TTC549 (cell line): ENCODE measurements around the gene TSEN2.
"Not testable (repeated sequence)": the region's sequence is repeated elsewhere in the genome, so short reads cannot be mapped to it uniquely, and the experiment has no call there.

Experiments
- FAIRE-seq: peaks from 2 replicates; lab custom pipeline; 2012; peaks lifted over from hg19 to GRCh38; lab: Jason Lieb, UNC

TSEN2 gene

DNA sequence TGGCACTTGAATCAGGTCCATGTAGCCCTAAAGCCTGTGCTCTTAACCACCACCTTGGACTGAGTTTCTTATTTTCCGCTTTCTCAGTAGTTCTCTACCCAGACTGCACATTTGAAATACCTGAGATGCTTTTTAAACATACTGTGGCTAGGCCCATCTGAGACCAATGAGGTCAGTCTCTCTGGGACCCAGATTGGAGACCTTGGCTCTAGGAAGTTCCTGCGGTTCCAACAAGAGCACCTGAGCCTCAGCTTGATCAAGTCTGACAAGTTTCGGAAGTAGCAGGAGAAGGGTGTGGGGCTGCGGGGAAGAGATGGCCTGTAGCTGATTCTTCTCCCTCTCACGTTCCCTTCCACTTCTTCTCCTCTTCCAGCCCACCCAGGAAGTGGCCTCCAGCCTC is 11.5 kb upstream of the TSEN2 start:
- no peak for FAIRE-seq

DNA sequence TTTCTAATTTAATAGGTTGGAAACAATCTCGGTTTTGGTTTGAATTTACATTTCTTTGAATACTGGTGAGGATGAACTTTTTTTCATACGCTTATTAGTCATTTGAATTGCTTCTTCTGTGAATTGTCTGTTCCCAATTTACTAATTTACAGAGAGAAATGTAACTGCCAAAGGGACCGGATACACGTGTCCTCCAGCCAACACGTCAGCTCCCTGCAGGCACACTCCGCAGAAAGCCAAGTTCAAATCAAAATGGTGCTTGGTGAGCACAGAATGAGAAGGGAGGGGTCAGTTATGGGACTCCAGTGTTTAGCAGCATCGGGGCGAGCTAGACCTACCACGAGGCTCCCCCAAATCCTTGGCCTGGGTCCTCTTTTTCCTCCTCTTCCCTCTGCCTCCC is 10.8 kb upstream of the TSEN2 start:
- FAIRE-seq: no peak

DNA sequence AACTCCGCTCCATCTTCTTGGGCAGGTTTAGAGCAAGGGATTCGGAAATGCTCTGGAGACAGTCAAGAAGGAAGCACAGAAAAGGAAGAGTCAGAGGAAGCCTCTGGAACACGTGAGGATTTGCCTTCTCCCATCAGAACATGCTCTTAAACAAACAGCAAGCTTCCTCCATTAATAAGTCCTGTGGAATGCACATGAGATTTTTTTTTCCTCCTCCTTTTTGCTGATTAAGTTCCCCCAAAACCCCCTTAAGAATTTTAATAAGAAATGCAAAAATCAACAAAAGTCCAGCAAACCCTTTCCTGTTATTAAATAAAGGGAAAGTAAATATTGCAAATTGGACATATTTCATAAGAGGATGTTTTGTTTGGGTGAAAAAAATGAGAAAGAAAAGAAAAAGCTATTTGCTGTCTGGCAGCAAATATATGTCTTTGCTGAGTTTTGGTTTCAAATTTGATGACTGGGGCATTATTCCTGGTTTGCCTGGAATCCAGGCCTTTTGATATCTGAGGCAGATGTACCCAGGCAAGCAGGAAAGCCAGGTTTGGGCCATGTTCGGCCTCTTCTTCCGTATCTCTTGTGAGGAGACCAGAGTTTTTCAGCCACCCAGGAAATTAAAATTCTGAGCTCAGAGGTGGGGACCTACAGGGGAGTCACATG is 7.9 kb upstream of the TSEN2 start:
- no peak for FAIRE-seq

DNA sequence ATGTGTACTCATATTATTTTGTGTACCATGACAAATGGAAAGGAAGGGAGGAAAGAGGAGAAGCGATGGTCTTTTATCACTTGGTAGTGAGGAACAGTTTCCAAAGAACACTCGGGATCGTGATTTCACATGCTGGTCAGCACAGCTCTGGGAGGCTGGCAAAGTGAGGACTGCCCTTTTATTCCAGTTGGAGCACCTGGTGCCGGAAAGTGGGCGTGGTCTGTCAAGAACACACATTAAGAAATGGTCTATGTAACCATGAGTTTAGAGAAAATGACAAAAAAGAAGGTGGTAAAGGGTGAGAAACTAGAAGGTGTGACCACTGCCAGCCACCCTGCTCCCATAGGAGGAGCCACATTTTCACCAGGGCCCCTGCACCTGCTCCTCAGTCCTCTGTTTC is 7.0 kb upstream of the TSEN2 start:
- no peak for FAIRE-seq

DNA sequence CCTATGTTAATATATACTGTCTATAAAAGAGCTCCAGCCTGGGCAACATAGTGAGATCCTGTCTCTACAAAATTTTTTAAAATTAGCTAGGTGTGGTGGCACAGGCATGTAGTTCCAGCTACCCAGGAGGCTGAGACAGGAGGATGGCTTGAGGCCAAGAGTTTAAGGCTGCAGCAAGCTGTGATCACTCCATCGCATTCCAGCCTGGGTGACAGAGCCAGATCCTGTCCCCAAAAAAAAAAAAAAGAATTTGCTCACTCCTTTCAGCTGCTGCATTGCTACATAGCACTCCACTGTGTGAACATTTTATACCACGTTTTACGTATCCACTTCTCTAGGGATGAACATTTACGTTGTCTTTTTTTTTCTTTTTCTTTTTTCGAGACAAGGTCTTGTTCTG is 6.0 kb upstream of the TSEN2 start:
- no peak for FAIRE-seq

DNA sequence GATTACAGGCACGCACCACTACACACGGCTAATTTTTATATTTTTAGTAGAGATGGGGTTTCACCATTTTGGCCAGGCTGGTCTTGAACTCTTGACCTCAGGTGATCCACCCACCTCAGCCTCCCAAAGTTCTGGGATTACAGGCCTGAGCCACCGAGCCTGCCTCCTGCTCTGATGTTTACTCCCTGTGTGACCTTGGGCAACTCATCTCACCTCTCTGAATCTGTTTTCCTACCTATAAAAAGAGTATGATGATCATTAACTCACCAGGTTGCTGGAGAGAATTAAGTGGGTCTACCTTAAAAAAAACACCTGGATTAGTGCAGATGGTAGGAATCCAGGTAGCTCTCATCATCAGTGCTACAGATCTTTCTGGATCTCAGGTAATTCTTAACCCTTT is 5.1 kb upstream of the TSEN2 start:
- FAIRE-seq: not testable (repeated sequence)

DNA sequence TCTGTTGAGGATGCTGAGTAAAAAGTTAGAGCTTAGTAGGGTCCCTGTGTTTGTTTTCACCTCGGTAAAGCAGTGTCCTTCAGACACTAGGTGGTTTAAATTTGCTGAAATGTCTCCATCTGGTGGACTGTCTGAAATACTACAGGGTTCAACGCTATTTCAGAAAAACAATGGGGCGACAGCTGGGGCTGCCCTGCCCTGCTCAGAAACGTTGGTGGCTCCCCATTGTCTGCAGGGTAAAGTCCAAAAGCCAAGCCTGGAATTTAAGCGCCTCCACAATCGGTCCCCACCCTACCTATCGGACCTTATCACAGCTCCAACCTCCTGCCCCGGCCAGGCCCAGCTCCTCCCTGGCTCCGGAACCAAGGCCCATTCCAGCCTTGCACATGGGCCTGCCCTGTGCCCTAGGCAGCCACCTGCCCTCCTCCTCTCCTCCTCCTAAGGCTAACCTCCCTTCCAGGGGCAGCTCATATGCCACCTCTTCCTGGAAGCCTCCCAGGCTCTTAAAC is 4.3 kb upstream of the TSEN2 start:
- FAIRE-seq: no peak

DNA sequence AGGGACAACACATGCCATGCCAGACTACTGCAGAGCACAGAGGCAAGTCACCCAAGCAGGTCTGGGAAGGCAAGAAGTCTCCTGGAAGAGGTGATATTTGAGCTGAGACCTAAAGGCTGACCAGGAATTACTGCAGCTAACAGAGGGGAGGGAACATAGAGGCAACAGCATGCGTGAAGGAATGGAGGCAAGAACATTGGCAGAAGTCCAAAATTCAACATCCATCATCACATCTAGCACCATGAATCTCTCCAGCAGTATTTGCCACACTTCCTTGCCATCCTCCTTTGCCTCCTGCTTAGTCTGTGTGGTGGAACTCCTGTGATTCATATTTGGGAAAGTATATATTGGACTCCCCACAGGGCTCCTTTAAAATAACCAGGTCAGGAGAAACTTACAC is 870 bp upstream of the TSEN2 start:
- no peak for FAIRE-seq

DNA sequence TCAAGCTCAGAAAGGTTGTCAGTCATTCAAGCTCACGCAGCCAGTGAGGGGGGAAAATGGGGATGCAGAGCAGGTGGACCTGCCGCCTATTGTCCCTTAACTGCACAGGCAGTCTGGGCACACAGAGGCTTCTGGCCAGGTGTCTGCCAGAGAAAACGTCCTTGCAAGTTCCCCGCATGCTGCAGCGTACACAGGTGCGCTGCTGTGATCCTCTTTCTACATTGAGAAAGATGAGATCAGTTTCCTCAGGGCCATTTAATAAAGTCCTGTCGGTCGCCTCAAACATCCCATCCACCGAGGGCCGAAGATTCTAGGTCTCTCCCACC is 445 bp upstream of the TSEN2 start:
- no peak for FAIRE-seq

DNA sequence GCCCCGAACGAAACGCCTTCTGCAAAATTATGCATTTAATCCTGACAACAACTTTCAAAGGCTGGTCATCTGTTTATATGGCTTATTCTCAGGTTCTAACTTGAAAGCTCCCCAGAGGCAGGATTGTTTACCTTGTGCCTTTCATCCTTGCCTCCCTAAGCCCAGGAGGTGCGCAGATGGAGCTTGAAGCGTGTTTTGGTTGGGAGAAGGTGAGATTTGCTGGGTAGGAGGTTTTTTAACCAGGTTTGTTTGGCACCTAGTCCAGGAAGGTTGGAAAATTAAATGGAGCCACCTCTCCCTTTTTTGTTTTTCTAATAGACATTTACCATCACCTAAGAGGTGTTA is 675 bp downstream of the TSEN2 start:
- no peak for FAIRE-seq

DNA sequence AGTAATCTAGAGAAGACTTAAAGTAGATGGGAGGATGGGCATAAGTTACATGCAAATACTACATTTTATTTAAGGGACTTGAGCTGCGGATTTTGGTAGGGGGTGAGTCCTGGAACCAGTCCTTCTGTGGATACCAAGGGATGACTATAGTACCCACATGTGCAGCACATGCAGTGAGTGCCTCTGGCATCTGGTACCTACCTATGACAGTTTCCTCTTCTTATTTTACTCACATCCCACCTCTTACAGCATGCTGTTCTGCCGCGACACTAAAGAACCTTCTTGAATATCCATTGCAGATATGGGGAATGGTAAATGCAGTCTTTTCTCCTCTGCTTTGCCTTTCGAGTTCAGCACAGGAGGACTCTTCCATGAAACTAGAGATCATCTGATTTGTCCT is 1.7 kb downstream of the TSEN2 start:
- FAIRE-seq: no peak

DNA sequence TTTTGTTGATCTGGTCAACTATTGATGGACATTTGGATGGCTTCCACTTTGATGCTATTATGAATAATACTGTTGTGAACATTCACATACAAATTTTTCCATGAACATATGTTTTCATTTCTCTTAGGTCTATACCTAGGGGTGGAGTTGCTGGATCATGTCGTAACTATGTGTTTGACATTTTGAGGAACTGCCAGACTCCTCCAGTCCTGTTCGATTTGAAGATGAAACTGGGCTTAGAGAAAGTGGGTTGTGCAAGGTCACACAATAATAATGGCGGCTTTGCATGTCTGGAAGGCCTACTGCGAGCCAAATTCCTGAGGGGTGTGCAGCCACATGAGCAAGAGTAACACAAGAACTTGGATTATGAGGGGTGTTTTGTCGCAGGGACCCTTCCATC is 2.6 kb downstream of the TSEN2 start:
- FAIRE-seq: no peak

DNA sequence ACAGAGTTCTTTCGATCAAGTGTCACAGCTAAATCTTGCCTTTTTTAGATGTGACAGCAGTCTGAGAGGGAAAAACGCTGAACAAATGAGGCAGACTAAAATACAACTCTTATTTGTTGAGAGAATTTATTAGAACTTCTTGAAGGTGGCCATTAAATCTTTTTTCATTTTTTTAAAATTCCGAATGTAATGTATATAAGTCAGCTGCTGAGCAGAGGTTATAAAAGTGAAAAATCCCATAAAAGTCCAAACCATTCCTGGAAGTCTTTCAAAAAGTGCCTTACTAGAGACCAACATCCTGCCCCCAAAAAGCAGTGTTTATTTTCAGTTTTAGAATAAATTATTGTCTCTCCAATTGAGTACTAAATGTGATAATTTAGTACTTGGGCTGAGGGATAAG is 3.1 kb downstream of the TSEN2 start:
- no peak for FAIRE-seq

DNA sequence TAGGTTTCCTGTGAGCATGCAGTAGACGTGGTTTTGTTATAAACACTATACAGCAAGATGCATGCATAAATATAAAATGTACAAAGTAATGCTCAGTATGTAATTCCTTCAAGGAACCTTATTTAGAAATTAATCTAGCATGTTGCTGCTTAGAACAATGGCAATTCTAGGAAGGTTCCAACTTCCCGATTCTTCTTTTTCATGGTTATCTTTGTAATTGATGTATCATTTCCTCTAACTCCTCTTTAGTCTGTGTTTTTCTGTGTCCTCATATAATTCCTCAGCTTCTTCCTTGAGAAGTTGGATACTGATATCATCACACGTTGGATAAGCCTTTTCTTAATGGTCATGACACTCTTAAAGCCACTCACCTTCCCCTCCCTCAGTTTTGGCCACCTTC is 3.5 kb downstream of the TSEN2 start:
- no peak for FAIRE-seq

DNA sequence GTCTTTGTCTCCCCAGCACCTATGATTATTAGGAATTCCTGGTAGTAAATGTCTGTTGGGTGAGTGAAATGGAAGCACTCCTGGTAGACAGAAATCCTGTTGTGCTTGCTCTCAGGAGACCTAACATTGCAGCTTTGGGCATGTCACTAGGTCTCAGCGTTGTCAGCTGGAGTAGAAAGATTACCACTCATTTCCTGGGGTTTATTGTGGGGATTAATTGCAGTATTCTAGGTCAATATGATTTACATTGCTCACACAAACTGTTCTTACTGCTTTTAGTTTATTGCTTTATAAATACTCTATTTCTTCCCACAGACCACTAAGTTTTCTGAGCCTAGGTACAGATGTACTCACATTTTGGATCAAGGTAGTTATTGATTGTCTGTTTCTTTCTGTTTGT is 5.1 kb downstream of the TSEN2 start:
- FAIRE-seq: no peak

DNA sequence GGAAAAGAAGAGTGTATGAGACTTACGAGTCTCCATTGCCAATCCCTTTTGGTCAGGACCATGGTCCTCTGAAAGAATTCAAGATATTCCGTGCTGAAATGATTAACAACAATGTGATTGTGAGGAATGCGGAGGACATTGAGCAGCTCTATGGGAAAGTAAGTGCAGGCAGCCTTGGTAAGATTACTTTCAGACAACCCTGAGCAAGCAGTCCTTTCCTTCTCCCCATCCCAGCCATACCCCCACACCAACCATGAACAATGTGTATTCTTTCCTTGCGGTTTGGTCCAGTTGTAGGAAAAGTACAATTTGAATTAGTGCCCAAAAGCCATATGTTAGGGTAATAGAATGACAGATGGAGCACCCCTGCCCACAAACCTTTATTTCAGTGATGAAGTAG is 5.6 kb downstream of the TSEN2 start:
- FAIRE-seq: no peak

DNA sequence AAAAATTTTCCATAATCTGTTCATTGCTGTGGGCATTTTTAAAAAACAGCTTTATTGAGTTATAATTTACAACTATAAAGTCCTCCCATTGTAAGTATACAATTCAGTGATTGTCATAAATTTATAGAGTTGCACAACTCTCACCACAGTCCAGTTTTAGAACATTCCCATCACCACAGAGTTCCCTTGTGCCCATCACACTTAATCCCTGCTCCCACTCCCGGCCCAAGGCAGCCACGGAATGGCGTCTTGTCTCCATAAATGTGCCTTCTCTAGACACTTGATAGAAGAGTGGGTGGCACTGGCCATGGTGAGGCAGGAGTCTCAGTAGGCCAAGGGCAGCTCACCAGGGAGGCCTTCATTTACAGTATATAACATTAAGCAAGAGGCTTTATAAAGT is 6.3 kb downstream of the TSEN2 start:
- no peak for FAIRE-seq

DNA sequence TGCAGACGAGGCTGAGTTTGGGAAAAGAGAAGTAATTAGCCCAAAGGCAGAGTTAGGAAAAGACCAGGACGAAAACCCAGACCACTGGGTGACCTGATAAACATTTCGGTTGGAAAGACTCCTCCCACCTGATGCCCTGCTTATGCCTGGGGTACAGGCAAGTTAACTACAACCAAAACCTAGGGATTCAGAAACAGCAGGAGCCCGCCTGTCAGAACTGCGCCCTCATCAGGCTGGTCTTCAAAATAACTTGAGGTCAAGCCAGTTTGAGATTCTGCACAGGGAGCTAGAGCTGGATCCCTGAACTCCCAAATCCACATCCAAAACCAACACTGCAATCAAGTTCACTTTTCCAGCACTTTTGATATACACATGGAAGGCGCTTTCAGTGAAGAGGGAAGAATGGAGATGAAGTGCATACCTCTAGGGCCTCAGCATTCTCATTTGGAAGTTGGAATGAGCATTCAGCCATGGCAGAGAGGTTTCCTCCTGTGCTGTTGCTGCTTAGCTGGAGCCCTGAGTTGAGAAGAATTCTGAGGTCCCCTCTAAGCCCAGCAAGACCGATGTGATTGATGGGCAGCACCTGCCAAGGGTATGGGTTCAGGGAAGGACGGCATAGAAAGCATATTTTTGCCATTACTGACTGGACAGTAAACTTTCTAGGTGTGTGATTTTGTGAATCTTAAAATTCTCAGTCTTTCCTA is 11.6 kb downstream of the TSEN2 start:
- no peak for FAIRE-seq

DNA sequence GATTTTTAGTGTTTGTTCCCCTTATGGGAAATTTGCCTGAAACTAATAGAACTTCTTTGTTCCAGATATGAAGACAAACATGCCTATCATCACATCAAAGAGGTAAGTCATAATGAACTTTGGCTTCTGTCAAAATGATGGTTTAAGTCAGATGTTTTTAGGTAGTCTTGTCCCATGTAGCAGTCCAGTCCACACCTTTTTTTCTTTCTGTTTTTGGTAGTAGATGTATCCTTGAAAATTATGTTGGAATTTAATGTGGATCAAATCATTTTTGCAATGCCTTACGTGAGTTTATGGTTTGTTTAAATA is 12.1 kb downstream of the TSEN2 start:
- no peak for FAIRE-seq

DNA sequence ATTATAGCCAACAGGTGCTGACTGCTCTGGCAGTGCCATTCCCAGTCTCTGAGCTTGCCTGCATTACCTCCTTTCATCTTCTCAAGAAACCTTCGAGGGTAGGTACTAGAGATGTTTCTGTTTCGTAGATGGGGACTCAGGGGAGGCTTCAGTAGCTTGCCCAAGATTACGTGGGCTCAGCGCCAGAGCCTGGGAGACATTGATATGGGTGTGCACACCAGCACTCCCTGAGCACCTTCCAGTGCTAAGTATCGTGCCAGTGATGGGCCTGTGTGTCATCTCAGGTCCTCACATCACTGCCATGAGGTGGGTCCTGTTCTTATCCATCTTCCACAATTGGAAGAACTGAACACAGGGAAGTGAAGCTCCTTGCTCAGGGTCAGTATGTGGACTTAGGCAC is 15.2 kb downstream of the TSEN2 start:
- FAIRE-seq: no peak

DNA sequence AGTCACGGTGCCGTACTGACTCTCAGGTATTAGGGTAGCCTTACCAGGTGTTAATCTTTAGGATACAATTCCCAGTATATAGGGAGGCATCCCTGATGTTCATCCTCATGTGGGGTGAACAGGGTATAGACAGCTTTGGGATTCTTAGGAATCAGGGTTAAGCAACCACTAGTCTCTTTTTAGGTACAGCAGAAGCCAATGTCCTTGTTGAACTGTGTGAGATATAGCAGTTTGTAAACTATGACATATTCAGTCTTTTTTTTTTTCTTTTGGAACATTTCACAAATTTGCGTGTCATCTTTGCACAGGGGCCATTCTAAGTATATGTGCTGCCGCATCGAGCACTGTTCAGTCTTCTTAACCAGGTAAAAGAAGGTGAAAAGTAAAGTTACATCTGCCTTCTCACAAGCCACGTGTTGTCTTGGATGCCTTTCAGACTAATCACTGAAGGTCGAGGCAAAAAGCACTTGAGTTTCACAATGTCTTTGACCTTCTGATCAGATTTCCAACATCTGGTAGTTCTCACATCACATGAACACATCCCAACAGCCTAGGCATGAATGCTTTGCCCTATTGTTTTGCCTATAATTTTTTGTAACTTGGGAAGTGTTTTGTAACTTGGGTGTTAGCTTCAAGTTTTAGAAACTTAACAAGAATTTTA is 17.2 kb downstream of the TSEN2 start:
- no peak for FAIRE-seq

DNA sequence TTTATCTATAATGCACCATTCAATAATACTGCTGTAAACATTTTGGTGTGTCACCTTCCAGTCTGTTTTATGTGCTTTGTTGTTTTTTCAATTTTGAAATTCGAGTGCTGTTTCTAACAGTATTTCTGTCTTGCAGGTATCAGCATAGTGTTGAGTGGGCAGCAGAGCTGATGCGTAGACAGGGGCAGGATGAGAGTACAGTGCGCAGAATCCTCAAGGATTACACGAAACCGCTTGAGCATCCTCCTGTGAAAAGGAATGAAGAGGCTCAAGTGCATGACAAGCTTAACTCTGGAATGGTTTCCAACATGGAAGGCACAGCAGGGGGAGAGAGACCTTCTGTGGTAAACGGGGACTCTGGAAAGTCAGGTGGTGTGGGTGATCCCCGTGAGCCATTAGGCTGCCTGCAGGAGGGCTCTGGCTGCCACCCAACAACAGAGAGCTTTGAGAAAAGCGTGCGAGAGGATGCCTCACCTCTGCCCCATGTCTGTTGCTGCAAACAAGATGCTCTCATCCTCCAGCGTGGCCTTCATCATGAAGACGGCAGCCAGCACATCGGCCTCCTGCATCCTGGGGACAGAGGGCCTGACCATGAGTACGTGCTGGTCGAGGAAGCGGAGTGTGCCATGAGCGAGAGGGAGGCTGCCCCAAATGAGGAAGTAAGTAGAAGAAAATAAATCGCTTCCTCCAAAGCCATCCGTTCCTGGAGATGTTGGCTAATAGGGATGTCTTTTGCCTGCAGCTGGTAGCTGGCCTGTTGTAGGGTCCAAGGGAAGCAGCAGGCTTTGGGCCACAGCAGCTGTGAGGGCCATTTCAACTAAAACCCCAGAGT is 19.1 kb downstream of the TSEN2 start:
- no peak for FAIRE-seq

DNA sequence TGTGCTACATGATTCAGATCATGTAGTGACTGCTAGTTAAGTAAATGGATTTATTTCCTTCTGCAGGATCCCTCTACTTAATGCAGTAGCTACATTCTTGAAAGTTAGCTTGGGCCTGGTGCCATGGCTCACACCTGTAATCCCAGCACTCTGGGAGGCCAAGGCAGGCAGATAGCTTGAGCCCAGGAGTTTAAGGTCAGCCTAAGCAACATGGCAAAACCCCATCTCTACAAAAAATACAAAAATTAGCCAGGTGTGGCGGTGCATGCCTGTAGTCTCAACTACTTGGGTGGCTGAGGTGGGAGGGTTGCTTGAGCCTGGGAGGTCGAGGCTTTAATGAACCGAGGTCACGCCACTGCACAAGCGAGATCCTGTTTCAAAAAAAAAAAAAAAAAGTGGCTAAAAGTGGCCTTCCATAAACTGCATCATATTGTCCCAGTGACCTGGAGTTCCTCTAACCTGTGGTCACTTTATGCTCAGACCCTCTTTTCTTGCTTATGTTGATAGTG is 22.0 kb downstream of the TSEN2 start:
- no peak for FAIRE-seq
